BJ (cell line): ENCODE results near the gene B3GALNT2. TPM values are rescaled to one million over a fixed set of nuclear protein-coding genes. Genes with fewer than 3 reads are reported as not detected.
"Not testable (repeated sequence)": the region's sequence is repeated elsewhere in the genome, so short reads cannot be mapped to it uniquely, and the experiment has no call there.

Experiments used
- CTCF ChIA-PET: fragments of 350-600 bp; formaldehyde crosslinking; extraction: SDS; loops from one replicate; lab custom pipeline; 2021; ENCODE audit warnings: antibody characterized with exemption, inconsistent platforms; lab: Yijun Ruan, JAX
- POLR2A ChIA-PET: fragments of 300-600 bp; sonication (Branson Sonifier 250); formaldehyde crosslinking; extraction: SDS; loops from one replicate; lab custom pipeline; 2021; ENCODE audit warnings: antibody characterized with exemption; lab: Charles Lee
- DNase-seq: peaks from one replicate; pipeline ENCODE4 v3.0.0-alpha.2; 2011; ENCODE audit warnings: low read depth
- H3K27me3 ChIP-seq: 2 replicates; pipeline ENCODE4 v1.6.0; 2011; ENCODE audit warnings: low read length; ENCODE audit not compliant: control insufficient read depth, insufficient read depth
- H3K36me3 ChIP-seq: 2 replicates; pipeline ENCODE4 v1.5.1; 2011; ENCODE audit warnings: low read length; ENCODE audit not compliant: control insufficient read depth, insufficient read depth
- H3K4me3 ChIP-seq: 2 replicates; pipeline ENCODE4 v1.5.1; 2011; ENCODE audit warnings: low read depth, mild to moderate bottlenecking, control low read depth, low read length
- polyA plus RNA-seq: library from polyadenylated mRNA; depleted of rRNA; stranded (reverse); fragments of >200 nt; gene quantifications from 2 replicates; pipeline ENCODE4 v1.2.3, GENCODE V29; 2011
- TF ChIP-seq, protein P1 (sequence below): IDR thresholded peaks from 2 replicates; pipeline ENCODE4 v1.5.1; 2011; ENCODE audit warnings: low read depth, mild to moderate bottlenecking, control low read depth, inconsistent platforms, low read length, moderate library complexity; ENCODE audit not compliant: insufficient read depth

Gene B3GALNT2
- polyA plus RNA-seq, 1 experiment = 17.4 TPM

DNA sequence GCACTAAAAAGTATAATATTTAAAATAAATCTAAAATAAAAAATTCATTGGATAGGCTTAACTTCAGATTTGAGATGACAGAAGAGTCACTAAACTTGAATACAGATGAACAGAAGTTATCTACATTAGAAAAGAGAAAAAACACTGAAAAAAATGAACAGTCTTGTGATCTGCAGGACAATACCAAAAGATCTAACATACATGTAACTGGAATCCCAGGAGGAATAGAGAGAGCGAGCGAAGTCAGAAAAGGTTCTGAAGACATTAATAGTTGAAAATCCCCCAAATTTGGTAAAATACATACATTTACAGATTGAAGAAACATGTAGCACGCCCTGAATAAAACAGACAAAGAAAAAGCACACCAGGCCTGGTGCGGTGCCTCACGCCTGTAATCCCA is 21.2 kb downstream of the B3GALNT2 start:
- ChIA-PET CTCF (no interaction called here), POLR2A (no interaction called here)
- Histone ChIP-seq H3K27me3 (no peaks in the 10 kb centered on the region), H3K36me3 (peaks cover 3% of the 10 kb centered on the region; the same call in 1 of the 2 replicates), H3K4me3 (no peak overlapping the region)
- TF ChIP-seq, protein P1, sequence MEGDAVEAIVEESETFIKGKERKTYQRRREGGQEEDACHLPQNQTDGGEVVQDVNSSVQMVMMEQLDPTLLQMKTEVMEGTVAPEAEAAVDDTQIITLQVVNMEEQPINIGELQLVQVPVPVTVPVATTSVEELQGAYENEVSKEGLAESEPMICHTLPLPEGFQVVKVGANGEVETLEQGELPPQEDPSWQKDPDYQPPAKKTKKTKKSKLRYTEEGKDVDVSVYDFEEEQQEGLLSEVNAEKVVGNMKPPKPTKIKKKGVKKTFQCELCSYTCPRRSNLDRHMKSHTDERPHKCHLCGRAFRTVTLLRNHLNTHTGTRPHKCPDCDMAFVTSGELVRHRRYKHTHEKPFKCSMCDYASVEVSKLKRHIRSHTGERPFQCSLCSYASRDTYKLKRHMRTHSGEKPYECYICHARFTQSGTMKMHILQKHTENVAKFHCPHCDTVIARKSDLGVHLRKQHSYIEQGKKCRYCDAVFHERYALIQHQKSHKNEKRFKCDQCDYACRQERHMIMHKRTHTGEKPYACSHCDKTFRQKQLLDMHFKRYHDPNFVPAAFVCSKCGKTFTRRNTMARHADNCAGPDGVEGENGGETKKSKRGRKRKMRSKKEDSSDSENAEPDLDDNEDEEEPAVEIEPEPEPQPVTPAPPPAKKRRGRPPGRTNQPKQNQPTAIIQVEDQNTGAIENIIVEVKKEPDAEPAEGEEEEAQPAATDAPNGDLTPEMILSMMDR = no peak
- DNase-seq = no peak

DNA sequence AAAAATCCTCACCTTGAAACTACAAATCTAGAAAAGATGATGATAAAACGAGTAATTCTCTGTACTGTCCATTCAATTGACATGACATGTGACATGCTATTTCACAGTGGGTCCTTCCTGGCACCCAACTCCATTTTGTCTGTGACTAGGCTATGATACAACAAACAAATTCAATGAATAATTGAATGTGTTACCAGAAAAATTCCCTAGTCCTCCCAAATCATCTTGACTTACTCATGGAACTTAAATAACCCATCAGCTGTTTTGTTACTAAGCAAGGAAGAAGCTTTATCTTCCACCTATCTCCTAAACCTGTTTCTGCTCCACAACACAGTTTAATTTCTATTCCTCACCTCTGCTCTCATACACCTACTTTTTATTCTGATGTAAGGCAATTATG is 30.4 kb downstream of the B3GALNT2 start:
- H3K27me3 ChIP-seq = no peaks in the 10 kb centered on the region
- no peak overlapping the region for H3K4me3 ChIP-seq
- CTCF ChIA-PET = interaction anchor here (0.6 to 1.2 kb wide), 2 partner anchors 28 to 257 kb away, joined by 3 to 5 read pairs; no protein-coding TSS in a partner anchor
- peaks cover 3% of the 10 kb centered on the region for H3K36me3 ChIP-seq
- TF ChIP-seq, protein P1 = no peak
- POLR2A ChIA-PET = no interaction called here
- DNase-seq = no peak

DNA sequence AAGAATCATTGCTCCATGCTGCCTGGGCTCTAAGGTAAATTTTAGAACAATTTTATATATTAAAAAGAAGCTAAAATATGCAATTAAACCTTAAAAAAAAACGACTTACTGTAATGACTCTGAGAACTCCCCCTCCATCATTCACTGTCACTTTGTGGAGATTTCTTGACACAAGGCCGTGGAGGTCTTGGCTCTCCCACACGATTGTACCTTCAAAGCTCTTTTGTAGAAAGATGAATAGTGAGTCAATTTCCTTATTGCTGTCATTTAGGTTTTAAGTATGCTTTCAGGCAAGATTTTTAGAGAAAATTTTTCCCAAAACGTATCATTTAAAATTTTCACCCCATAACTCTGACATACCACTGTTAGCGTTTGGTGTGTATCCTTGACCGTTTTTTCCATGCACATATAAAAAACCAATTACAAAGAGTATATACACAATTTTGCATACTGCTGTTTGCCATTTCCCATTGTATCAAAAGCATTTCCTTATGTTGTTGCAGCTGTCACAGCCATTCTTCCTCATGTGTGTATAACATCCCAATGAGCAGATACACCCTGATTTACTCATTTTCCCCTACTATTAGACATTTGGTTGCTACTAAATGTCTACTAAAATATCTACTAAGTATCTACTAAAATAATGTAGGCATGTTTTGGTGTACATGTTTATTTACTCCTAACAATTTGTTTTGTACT is 33.4 kb downstream of the B3GALNT2 start:
- no peak overlapping the region for H3K4me3 ChIP-seq
- 0 out of 2 replicates have a peak, but pooled peaks cover 1% of the 10 kb centered on the region for H3K36me3 ChIP-seq
- TF ChIP-seq, protein P1 = no peak
- no peak for DNase-seq
- CTCF ChIA-PET = interaction anchor here (0.7 to 0.8 kb wide), 2 partner anchors 9 to 314 kb away, joined by 3 read pairs; no protein-coding TSS in a partner anchor
- no peaks in the 10 kb centered on the region for H3K27me3 ChIP-seq
- POLR2A ChIA-PET = interaction anchor here (0.6 kb wide), 1 partner anchor 47 kb away, joined by 7 read pairs; no protein-coding TSS in a partner anchor

DNA sequence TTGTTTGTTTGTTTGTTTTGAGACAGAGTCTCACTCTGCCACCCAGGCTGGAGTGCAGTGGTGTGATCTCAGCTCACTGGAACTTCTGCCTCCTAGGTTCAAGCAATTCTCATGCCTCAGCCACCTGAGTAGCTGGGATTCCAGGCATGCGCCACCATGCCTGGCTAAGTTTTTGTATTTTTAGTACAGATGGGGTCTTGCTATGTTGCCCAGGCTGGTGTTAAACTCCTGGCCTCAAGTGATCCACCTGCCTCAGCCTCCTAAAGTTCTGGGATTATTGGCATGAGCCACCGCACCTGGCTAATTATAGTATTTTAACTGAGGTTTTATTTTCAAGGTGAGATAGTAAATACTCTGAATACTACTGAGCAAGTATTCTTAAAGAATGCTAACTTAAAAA is 34.4 kb downstream of the B3GALNT2 start:
- H3K4me3 ChIP-seq, POLR2A ChIA-PET, DNase-seq, H3K36me3 ChIP-seq, H3K27me3 ChIP-seq: not testable (repeated sequence)
- CTCF ChIA-PET = interaction anchor here (0.8 kb wide), 1 partner anchor 13 kb away, joined by 3 read pairs; no protein-coding TSS in a partner anchor

DNA sequence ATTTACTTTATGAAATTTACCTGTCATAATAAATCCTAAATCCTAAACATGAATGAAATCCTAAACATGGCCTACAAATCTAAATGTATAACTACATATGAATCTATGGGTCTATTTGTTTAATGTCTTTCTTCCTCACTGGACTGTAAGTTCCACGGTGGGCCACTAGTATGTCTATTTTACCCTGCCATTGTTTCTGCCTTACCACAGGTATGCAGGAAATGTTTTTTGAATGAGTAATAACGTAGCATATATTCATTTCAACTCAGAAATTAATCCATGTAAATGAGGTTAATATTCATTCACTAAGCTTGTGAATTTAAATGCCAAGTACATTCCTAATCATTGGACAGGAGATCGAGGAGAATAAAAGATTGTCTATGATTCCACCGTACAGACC is 35.3 kb downstream of the B3GALNT2 start:
- ChIA-PET POLR2A (no interaction called here), CTCF (interaction anchor here (0.8 kb wide), 2 partner anchors 12 to 52 kb away, joined by 3 read pairs; no protein-coding TSS in a partner anchor)
- DNase-seq = no peak
- H3K4me3 ChIP-seq = no peak overlapping the region
- no peaks in the 10 kb centered on the region for H3K36me3 ChIP-seq
- TF ChIP-seq, protein P1 = no peak; the same call in 1 of the 2 replicates
- no peaks in the 10 kb centered on the region for H3K27me3 ChIP-seq
